Neural cell (in vitro differentiated cells): Measurements from ENCODE around the gene LYSET. TPM values are rescaled to one million over a fixed set of nuclear protein-coding genes. Genes with fewer than 3 reads are reported as not detected.
"Not testable (repeated sequence)": the region's sequence is repeated elsewhere in the genome, so short reads cannot be mapped to it uniquely, and the experiment has no call there.

Source experiments
- H2AFZ ChIP-seq: fragments of 200-600, 300-800 bp; sonication (generic), shearing (Covaris generic); 2 replicates; pipeline ENCODE4 v1.6.0; 2014; ENCODE audit warnings: low read depth, mild to moderate bottlenecking, antibody characterized with exemption, low read length, moderate library complexity
- H3F3A ChIP-seq: fragments of 200-600 bp; shearing (Covaris generic); 2 replicates; pipeline ENCODE4 v1.6.1; 2016; ENCODE audit warnings: mild to moderate bottlenecking, moderate library complexity, mixed read lengths, antibody characterized with exemption, low read length; ENCODE audit not compliant: insufficient read depth, poor library complexity, severe bottlenecking
- H3K27ac ChIP-seq: fragments of 200-600, 300-800 bp; sonication (generic), shearing (Covaris generic); 2 replicates; pipeline ENCODE4 v1.5.1; 2014; ENCODE audit warnings: mild to moderate bottlenecking, low read length, moderate library complexity
- H3K27me3 ChIP-seq: fragments of 300-800, 200-600 bp; sonication (generic), shearing (Covaris generic); 2 replicates; pipeline ENCODE4 v1.6.0; 2014; ENCODE audit warnings: mild to moderate bottlenecking, low read depth, low read length, moderate library complexity; ENCODE audit not compliant: insufficient read depth
- H3K36me3 ChIP-seq: fragments of 300-800, 200-600 bp; sonication (generic), shearing (Covaris generic); 2 replicates; pipeline ENCODE4 v1.5.1; 2014; ENCODE audit warnings: mild to moderate bottlenecking, antibody characterized with exemption, low read length, moderate library complexity; ENCODE audit not compliant: insufficient read depth
- H3K4me2 ChIP-seq: fragments of 300-800, 200-600 bp; sonication (generic), shearing (Covaris generic); 2 replicates; pipeline ENCODE4 v1.6.0; 2014; ENCODE audit warnings: mild to moderate bottlenecking, low read length
- H3K4me3 ChIP-seq: fragments of 300-800, 200-600 bp; sonication (generic), shearing (Covaris generic); 2 replicates; pipeline ENCODE4 v1.5.1; 2014; ENCODE audit warnings: mild to moderate bottlenecking, low read length, moderate library complexity
- H3K79me2 ChIP-seq: fragments of 200-600 bp; shearing (Covaris generic); replicated peaks from 2 replicates; pipeline ENCODE4 v1.6.0; 2014; ENCODE audit warnings: mild to moderate bottlenecking, low read length, moderate library complexity; ENCODE audit not compliant: insufficient read depth
- H3K9ac ChIP-seq: fragments of 300-800, 200-600 bp; sonication (generic), shearing (Covaris generic); 2 replicates; pipeline ENCODE4 v1.6.1; 2016; ENCODE audit warnings: mild to moderate bottlenecking, low read length, mixed read lengths
- H3K9me2 ChIP-seq: fragments of 200-600 bp; shearing (Covaris generic); 2 replicates; pipeline ENCODE4 v1.6.1; 2016; ENCODE audit warnings: mild to moderate bottlenecking, low read length, mixed read lengths; ENCODE audit not compliant: insufficient read depth
- H3K9me3 ChIP-seq: fragments of 200-600, 300-800 bp; sonication (generic), shearing (Covaris generic); 2 replicates; pipeline ENCODE4 v1.6.1; 2016; ENCODE audit warnings: mild to moderate bottlenecking, mixed run types, low read length, moderate library complexity, mixed read lengths
- H4K20me1 ChIP-seq: fragments of 200-600 bp; shearing (Covaris generic); 2 replicates; pipeline ENCODE4 v1.6.1; 2016; ENCODE audit warnings: mild to moderate bottlenecking, mixed run types; ENCODE audit not compliant: insufficient read depth
- EP300 ChIP-seq: fragments of 450-650 bp; conservative IDR thresholded peaks from 2 replicates; pipeline ENCODE4 v1.6.1; 2014; ENCODE audit warnings: antibody characterized with exemption, mild to moderate bottlenecking, moderate library complexity; ENCODE audit not compliant: poor library complexity, severe bottlenecking
- EZH2 ChIP-seq: fragments of 200-600, 300-800 bp; shearing (Covaris generic), sonication (generic); IDR thresholded peaks from 2 replicates; pipeline ENCODE4 v1.6.1; 2014; ENCODE audit warnings: antibody characterized with exemption, low read length, borderline replicate concordance, mild to moderate bottlenecking; ENCODE audit not compliant: insufficient read depth, poor library complexity, severe bottlenecking
- MXI1 ChIP-seq: fragments of 450-650 bp; conservative IDR thresholded peaks from 2 replicates; pipeline ENCODE4 v1.6.1; 2014; ENCODE audit warnings: antibody characterized with exemption, mild to moderate bottlenecking; ENCODE audit not compliant: poor library complexity, severe bottlenecking
- POLR2AphosphoS5 ChIP-seq: IDR thresholded peaks from 2 replicates; pipeline ENCODE4 v1.6.1; 2012
- RAD21 ChIP-seq: fragments of 450-650 bp; conservative IDR thresholded peaks from 2 replicates; pipeline ENCODE4 v1.6.1; 2014; ENCODE audit warnings: antibody characterized with exemption, mild to moderate bottlenecking, moderate library complexity
- SMC3 ChIP-seq: fragments of 450-650 bp; conservative IDR thresholded peaks from 2 replicates; pipeline ENCODE4 v1.6.1; 2014; ENCODE audit warnings: antibody characterized with exemption, mild to moderate bottlenecking, moderate library complexity; ENCODE audit not compliant: poor library complexity
- TAF1 ChIP-seq: IDR thresholded peaks from 2 replicates; pipeline ENCODE4 v1.6.1; 2012; ENCODE audit warnings: low read depth
- polyA plus RNA-seq: library from polyadenylated mRNA; depleted of rRNA; stranded (reverse); fragments of >200 nt; gene quantifications from 2 replicates; pipeline ENCODE4 v1.2.3, GENCODE V29; 2014
- TF ChIP-seq, protein P1 (sequence below): fragments of 450-650 bp; IDR thresholded peaks from 2 replicates; pipeline ENCODE4 v1.5.1; 2014; ENCODE audit warnings: antibody characterized with exemption, mild to moderate bottlenecking, moderate library complexity; ENCODE audit not compliant: poor library complexity, severe bottlenecking
- TF ChIP-seq, protein P2 (sequence below): IDR thresholded peaks from 2 replicates; pipeline ENCODE4 v1.6.1; 2012; ENCODE audit warnings: borderline replicate concordance

The LYSET gene
- polyA plus RNA-seq, 1 donor from 2014 or later, result 24.0 TPM

DNA sequence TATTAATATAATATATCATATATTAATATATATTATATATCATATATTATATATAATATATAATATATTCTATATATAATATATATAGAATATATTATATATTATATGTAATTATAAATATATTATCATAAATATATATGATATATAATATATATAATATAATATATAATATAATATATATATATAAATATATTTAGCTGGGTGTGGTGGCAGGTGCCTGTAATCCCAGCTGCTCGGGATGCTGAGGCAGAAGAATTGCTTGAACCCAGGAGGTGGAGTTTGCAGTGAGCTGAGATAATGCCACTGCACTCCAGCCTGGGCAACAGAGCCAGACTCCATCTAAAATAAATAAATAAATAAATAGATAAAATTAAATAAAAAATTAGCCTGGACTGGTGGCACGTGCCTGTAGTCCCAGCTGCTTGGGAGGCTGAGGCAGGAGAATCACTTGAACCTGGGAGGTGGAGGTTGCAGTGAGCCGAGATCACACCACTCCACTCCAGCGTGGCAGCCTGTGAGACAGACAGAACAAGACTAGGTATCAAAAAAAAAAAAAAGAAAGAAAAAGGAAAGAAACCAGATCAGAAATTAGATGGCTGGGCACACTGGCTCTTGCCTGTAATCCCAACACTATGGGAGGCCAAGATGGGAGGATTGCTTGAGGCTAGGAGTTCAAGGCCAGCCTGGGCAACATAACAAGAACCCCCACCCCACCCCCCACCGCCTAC is 25.3 kb upstream of the LYSET start:
- H4K20me1 ChIP-seq, H3F3A ChIP-seq, H3K27me3 ChIP-seq, H3K79me2 ChIP-seq, H3K4me2 ChIP-seq, H3K27ac ChIP-seq, H2AFZ ChIP-seq, H3K4me3 ChIP-seq, H3K9me3 ChIP-seq, H3K9ac ChIP-seq, H3K9me2 ChIP-seq, H3K36me3 ChIP-seq: not testable (repeated sequence)

DNA sequence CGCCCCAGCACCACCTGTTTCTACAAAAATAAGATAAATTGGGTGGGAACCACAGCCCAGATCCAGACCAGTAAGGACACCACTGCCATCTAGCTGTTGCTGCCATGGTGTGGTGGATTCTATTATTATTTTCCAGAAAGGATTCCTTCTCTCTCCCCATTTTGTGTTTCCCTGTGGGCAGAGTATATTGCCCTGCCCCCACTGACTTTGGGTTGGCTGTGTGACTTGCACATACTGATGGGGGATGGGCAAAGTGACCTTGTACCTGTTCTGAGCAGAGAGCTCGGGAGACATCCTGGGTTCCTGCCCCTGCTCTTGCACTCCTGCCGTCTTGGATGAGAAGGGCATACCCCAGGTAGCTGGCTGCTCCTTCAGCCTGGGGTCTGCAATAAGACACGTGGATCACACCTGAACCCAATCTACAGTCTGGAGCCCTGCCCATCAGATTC is 24.7 kb upstream of the LYSET start:
- H3K9me2 ChIP-seq, result no peaks in the 10 kb centered on the region
- H3K27ac ChIP-seq, result no peak overlapping the region

More for the DNA sequence above, 24.7 kb upstream of the LYSET start:
- Histone ChIP-seq H2AFZ (no peak overlapping the region), H3K27me3 (no peaks in the 10 kb centered on the region), H3K9ac (no peak overlapping the region), H3K79me2 (no peaks in the 10 kb centered on the region), H3F3A (no peaks in the 10 kb centered on the region), H3K36me3 (no peaks in the 10 kb centered on the region), H3K9me3 (no peaks in the 10 kb centered on the region), H3K4me2 (no peak overlapping the region), H4K20me1 (no peaks in the 10 kb centered on the region), H3K4me3 (no peak overlapping the region)
- no peak for TF ChIP-seq EZH2
- TF ChIP-seq, protein P1, sequence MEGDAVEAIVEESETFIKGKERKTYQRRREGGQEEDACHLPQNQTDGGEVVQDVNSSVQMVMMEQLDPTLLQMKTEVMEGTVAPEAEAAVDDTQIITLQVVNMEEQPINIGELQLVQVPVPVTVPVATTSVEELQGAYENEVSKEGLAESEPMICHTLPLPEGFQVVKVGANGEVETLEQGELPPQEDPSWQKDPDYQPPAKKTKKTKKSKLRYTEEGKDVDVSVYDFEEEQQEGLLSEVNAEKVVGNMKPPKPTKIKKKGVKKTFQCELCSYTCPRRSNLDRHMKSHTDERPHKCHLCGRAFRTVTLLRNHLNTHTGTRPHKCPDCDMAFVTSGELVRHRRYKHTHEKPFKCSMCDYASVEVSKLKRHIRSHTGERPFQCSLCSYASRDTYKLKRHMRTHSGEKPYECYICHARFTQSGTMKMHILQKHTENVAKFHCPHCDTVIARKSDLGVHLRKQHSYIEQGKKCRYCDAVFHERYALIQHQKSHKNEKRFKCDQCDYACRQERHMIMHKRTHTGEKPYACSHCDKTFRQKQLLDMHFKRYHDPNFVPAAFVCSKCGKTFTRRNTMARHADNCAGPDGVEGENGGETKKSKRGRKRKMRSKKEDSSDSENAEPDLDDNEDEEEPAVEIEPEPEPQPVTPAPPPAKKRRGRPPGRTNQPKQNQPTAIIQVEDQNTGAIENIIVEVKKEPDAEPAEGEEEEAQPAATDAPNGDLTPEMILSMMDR, result no peak
- TF ChIP-seq MXI1, result no peak
- no peak for TF ChIP-seq SMC3
- TF ChIP-seq EP300, result no peak
- no peak for TF ChIP-seq TAF1
- TF ChIP-seq, protein P2, sequence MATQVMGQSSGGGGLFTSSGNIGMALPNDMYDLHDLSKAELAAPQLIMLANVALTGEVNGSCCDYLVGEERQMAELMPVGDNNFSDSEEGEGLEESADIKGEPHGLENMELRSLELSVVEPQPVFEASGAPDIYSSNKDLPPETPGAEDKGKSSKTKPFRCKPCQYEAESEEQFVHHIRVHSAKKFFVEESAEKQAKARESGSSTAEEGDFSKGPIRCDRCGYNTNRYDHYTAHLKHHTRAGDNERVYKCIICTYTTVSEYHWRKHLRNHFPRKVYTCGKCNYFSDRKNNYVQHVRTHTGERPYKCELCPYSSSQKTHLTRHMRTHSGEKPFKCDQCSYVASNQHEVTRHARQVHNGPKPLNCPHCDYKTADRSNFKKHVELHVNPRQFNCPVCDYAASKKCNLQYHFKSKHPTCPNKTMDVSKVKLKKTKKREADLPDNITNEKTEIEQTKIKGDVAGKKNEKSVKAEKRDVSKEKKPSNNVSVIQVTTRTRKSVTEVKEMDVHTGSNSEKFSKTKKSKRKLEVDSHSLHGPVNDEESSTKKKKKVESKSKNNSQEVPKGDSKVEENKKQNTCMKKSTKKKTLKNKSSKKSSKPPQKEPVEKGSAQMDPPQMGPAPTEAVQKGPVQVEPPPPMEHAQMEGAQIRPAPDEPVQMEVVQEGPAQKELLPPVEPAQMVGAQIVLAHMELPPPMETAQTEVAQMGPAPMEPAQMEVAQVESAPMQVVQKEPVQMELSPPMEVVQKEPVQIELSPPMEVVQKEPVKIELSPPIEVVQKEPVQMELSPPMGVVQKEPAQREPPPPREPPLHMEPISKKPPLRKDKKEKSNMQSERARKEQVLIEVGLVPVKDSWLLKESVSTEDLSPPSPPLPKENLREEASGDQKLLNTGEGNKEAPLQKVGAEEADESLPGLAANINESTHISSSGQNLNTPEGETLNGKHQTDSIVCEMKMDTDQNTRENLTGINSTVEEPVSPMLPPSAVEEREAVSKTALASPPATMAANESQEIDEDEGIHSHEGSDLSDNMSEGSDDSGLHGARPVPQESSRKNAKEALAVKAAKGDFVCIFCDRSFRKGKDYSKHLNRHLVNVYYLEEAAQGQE, result no peak
- no peak for TF ChIP-seq RAD21
- no peak for TF ChIP-seq POLR2AphosphoS5
